H1 (cell line): Measurements from ENCODE around the gene APLP1. TPM values are rescaled to one million over a fixed set of nuclear protein-coding genes. Genes with fewer than 3 reads are reported as not detected.

Source experiments
- CREB1 ChIP-seq: IDR thresholded peaks from 2 replicates; pipeline ENCODE4 v1.6.1; 2012; ENCODE audit warnings: inconsistent platforms
- EZH2 ChIP-seq: fragments of 200-600 bp; sonication (generic); IDR thresholded peaks from 2 replicates; pipeline ENCODE4 v1.7.1; 2012; ENCODE audit warnings: low read depth, mild to moderate bottlenecking, moderate library complexity, low read length, inconsistent platforms; ENCODE audit not compliant: severe bottlenecking
- MAX ChIP-seq: IDR thresholded peaks from 2 replicates; pipeline ENCODE4 v1.6.1; 2012; ENCODE audit warnings: inconsistent platforms
- PHF8 ChIP-seq: fragments of 200-600 bp; sonication (generic); conservative IDR thresholded peaks from 2 replicates; pipeline ENCODE4 v1.7.1; 2012; ENCODE audit warnings: low read depth, mild to moderate bottlenecking, inconsistent platforms, low read length, moderate library complexity
- RBBP5 ChIP-seq: IDR thresholded peaks from 2 replicates; pipeline ENCODE4 v1.7.1; 2012; ENCODE audit warnings: low read depth, mild to moderate bottlenecking, inconsistent platforms, low read length, moderate library complexity, borderline replicate concordance
- SIN3A ChIP-seq, 2 experiments: IDR thresholded peaks in 1 of 2; conservative IDR thresholded peaks in 1 of 2; 2 replicates each; pipeline ENCODE4 v1.6.1; 2011 to 2012; ENCODE audit warnings: low read length in 2 of 2, improper control_type of control experiment in 1 of 2, low read depth in 1 of 2, mild to moderate bottlenecking in 1 of 2
- polyA plus RNA-seq, 7 experiments: library from polyadenylated mRNA; depleted of rRNA in 3 of 7; stranded (reverse) in 5 of 7; unstranded in 2 of 7; fragments of >200 nt in 5 of 7; fragments of 200-250 nt in 2 of 7; gene quantifications; 1 replicate in 5 of 7; 2 replicates in 1 of 7; 4 replicates in 1 of 7; pipeline versions ENCODE4 v1.2.1 to v1.2.3, GENCODE V29; 2011 to 2013; ENCODE audit warnings: missing spikeins in 2 of 7, mixed read lengths in 2 of 7
- total RNA-seq: library from RNA; stranded (reverse); fragmentation: NEBNext Ultra II Directional; extraction: Animal tissue kit (Norgen Biotek cat#: 25700); gene quantifications from 2 replicates; pipeline ENCODE4 v1.2.1, GENCODE V29; 2021

The APLP1 gene
- total and polyA plus RNA-seq, 2 of the 8 experiments (the other 6 are each of a cell fraction or from before 2014, with no cell fraction given) = 19.9 to 22.0 TPM

GRCh38 chr19:35856546-35857149 is 11.7 kb upstream of the APLP1 start, which contains the start of gene KIRREL2 (continued):
- TF ChIP-seq MAX (no peak; the same call in none of the 2 replicates), RBBP5 (0 out of 2 replicates have a peak, but pooled peaks have one; percentile 19), PHF8 (0 out of 2 replicates have a peak, but pooled peaks have one; percentile 35), CREB1 (peak; percentile 27; the same call in 1 of the 2 replicates), EZH2 (no peak), SIN3A (conservative IDR thresholded peaks at IDR 0.05 in 1 of 2, IDR thresholded peaks at IDR 0.05 in 1 of 2; ENCODE audit: low read depth in 1 of 2, low read length in 2 of 2) (peak; percentile 17 to 57; a peak in 1 of 4 replicates)
